ENCODE measurements around the gene BOK. TPM values are rescaled to one million over a fixed set of nuclear protein-coding genes. Genes with fewer than 3 reads are reported as not detected.

The BOK gene
- total and polyA plus RNA-seq, 2 of the 13 experiments (the other 11 are each of a cell fraction or from before 2014, with no cell fraction given), result 35.5 to 39.2 TPM

GRCh38 chr2:241558532-241559322 lies at the start of gene BOK (continued):
- TF ChIP-seq ZNF747 (CRISPR knock-in tag; IDR thresholded peaks at IDR 0.05; ENCODE audit: borderline replicate concordance) (peak; percentile 48; the same call in 1 of the 2 replicates), ZBTB7B (CRISPR knock-in tag; IDR thresholded peaks at IDR 0.05) (peak; percentile 66; the same call in 1 of the 2 replicates), CHD4 (IDR thresholded peaks at IDR 0.05; ENCODE audit: borderline replicate concordance, low read length) (no peak), PLRG1 (conservative IDR thresholded peaks at IDR 0.05) (no peak), ZNF260 (CRISPR knock-in tag; IDR thresholded peaks at IDR 0.05; ENCODE audit: borderline replicate concordance, low read depth) (no peak), MXD1 (CRISPR knock-in tag; IDR thresholded peaks at IDR 0.05) (peak; percentile 49; the same call in 1 of the 2 replicates), MTA1 (CRISPR knock-in tag; IDR thresholded peaks at IDR 0.05; ENCODE audit: borderline replicate concordance) (peak; percentile 17; the same call in 1 of the 2 replicates), SKI (IDR thresholded peaks at IDR 0.05; ENCODE audit: partially characterized antibody) (no peak), IRF1 (CRISPR knock-in tag; IDR thresholded peaks at IDR 0.05; ENCODE audit: low read depth) (peak; percentile 24; the same call in 1 of the 2 replicates), NFATC3 (CRISPR knock-in tag; IDR thresholded peaks at IDR 0.05) (no peak), HNRNPUL1 (IDR thresholded peaks at IDR 0.05; ENCODE audit: low read depth, low read length) (no peak; the same call in 1 of the 2 replicates), DR1 (CRISPR knock-in tag; IDR thresholded peaks at IDR 0.05) (peak; percentile 73), PBX3 (CRISPR knock-in tag; IDR thresholded peaks at IDR 0.05; ENCODE audit: borderline replicate concordance) (no peak), ZNF558 (CRISPR knock-in tag; IDR thresholded peaks at IDR 0.05; ENCODE audit: borderline replicate concordance) (peak; percentile 59; the same call in 1 of the 2 replicates), ZNF639 (CRISPR knock-in tag; conservative IDR thresholded peaks at IDR 0.05) (no peak; the same call in 1 of the 2 replicates), HDAC1 (CRISPR knock-in tag; IDR thresholded peaks at IDR 0.05) (peak; percentile 77), RAD51 (IDR thresholded peaks at IDR 0.05; ENCODE audit: borderline replicate concordance) (no peak), SNAPC2 (CRISPR knock-in tag; IDR thresholded peaks at IDR 0.05) (no peak), ADNP (CRISPR knock-in tag; IDR thresholded peaks at IDR 0.05) (no peak), TFDP2 (CRISPR knock-in tag; IDR thresholded peaks at IDR 0.05) (peak; percentile 59), HNRNPH1 (optimal IDR thresholded peaks at IDR 0.05; ENCODE audit: low read depth, low read length) (no peak), ATF7-NPFF (CRISPR knock-in tag; IDR thresholded peaks at IDR 0.05; ENCODE audit: low read depth) (peak; percentile 83; the same call in 1 of the 2 replicates), MAZ (IDR thresholded peaks at IDR 0.05; ENCODE audit: borderline replicate concordance, low read depth, low read length) (peak; percentile 63; the same call in 1 of the 2 replicates), MAZ (CRISPR knock-in tag; IDR thresholded peaks at IDR 0.05; ENCODE audit: low read depth) (peak; percentile 50; the same call in 1 of the 2 replicates), NFKB2 (CRISPR knock-in tag; IDR thresholded peaks at IDR 0.05; ENCODE audit: borderline replicate concordance) (peak; percentile 67)
